ENCODE results near the gene SOX9. TPM values are rescaled to one million over a fixed set of nuclear protein-coding genes. Genes with fewer than 3 reads are reported as not detected.

SOX9 gene
- total RNA-seq = 10 to 100 TPM; 52.3 to 74.2 TPM

- intact Hi-C loops (cut with DNase I) = loop anchor here (5.0 kb wide), 1 partner anchor 307 kb away; no protein-coding TSS in a partner anchor
- TF ChIP-seq, protein P1, sequence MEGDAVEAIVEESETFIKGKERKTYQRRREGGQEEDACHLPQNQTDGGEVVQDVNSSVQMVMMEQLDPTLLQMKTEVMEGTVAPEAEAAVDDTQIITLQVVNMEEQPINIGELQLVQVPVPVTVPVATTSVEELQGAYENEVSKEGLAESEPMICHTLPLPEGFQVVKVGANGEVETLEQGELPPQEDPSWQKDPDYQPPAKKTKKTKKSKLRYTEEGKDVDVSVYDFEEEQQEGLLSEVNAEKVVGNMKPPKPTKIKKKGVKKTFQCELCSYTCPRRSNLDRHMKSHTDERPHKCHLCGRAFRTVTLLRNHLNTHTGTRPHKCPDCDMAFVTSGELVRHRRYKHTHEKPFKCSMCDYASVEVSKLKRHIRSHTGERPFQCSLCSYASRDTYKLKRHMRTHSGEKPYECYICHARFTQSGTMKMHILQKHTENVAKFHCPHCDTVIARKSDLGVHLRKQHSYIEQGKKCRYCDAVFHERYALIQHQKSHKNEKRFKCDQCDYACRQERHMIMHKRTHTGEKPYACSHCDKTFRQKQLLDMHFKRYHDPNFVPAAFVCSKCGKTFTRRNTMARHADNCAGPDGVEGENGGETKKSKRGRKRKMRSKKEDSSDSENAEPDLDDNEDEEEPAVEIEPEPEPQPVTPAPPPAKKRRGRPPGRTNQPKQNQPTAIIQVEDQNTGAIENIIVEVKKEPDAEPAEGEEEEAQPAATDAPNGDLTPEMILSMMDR (IDR thresholded peaks at IDR 0.05) = no peak
- H3K4me1 ChIP-seq = no peaks in the 10 kb centered on the region
- no peaks in the 10 kb centered on the region for H3K9me3 ChIP-seq
- peak within 1 kb of the TSS; percentile 84 for H3K27ac ChIP-seq
- peak within 1 kb of the TSS; percentile 74 to 93 for H3K9ac ChIP-seq (ENCODE audit: low read depth in 2 of 2, low read length in 2 of 2)
- peaks cover 26% of the 10 kb centered on the region for H3K27me3 ChIP-seq
- DNase-seq = peak; percentile 95
- H3K4me3 ChIP-seq = peak within 1 kb of the TSS; percentile 74
- H3K36me3 ChIP-seq = no peaks in the 10 kb centered on the region
Observed at GRCh38 chr17:72120642-72121163, at the start of gene SOX9. Gene SOX9, plus strand, starts transcription at chr17:72121020. Its CDS starts 372 bp downstream, at chr17:72121392.

DNA sequence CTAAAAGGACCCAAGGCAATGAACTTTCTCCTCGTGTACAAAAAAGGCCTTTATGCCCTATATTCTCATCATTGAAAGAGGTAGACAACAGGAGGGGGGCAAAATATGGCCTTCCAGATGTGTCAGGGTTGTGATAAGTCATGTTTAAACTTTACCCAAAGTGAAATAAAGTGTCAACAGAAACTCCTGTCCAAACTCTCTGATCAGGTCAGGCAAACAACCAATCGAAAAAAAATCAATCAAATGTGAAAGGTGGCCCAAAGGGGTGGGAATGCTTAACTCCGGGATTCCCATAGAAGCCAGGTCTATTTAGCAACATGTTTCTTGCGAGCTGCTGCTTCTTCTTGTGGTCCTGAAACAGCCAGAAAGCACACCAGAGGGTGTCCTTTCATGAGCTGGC, 49.5 kb upstream of the SOX9 start:
- DNase-seq = no peak
- Histone ChIP-seq H3K4me1 (no peaks in the 10 kb centered on the region), H3K27me3 (no peaks in the 10 kb centered on the region), H3K9ac (ENCODE audit: low read depth in 2 of 2, low read length in 2 of 2) (no peak overlapping the region), H3K4me3 (no peak overlapping the region), H3K9me3 (no peaks in the 10 kb centered on the region), H3K36me3 (no peaks in the 10 kb centered on the region), H3K27ac (no peak overlapping the region)
- TF ChIP-seq, protein P1 (IDR thresholded peaks at IDR 0.05) = no peak
- intact Hi-C loops (cut with DNase I) = no loop called here

GRCh38 chr17:72075995-72076677, 44.7 kb upstream of the SOX9 start:
- Histone ChIP-seq H3K27ac (no peak overlapping the region), H3K36me3 (no peaks in the 10 kb centered on the region), H3K9ac (ENCODE audit: low read depth in 2 of 2, low read length in 2 of 2) (no peak overlapping the region), H3K9me3 (no peaks in the 10 kb centered on the region), H3K27me3 (no peaks in the 10 kb centered on the region), H3K4me1 (no peaks in the 10 kb centered on the region), H3K4me3 (no peak overlapping the region)
- intact Hi-C loops (cut with DNase I) = no loop called here
- TF ChIP-seq, protein P1 (IDR thresholded peaks at IDR 0.05) = no peak
- DNase-seq = no peak

- no peak for DNase-seq
Observed at GRCh38 chr17:72076678-72077030, 44.2 kb upstream of the SOX9 start.

GRCh38 chr17:72077326-72077960, 43.4 kb upstream of the SOX9 start:
- Histone ChIP-seq H3K27ac (no peak overlapping the region), H3K9ac (ENCODE audit: low read depth in 2 of 2, low read length in 2 of 2) (no peak overlapping the region), H3K4me3 (no peak overlapping the region), H3K27me3 (no peaks in the 10 kb centered on the region), H3K9me3 (no peaks in the 10 kb centered on the region), H3K36me3 (no peaks in the 10 kb centered on the region), H3K4me1 (no peaks in the 10 kb centered on the region)
- intact Hi-C loops (cut with DNase I) = no loop called here
- TF ChIP-seq, protein P1 (IDR thresholded peaks at IDR 0.05) = no peak
- no peak for DNase-seq

More at GRCh38 chr17:72076678-72077030, 44.2 kb upstream of the SOX9 start:
- TF ChIP-seq, protein P1 (IDR thresholded peaks at IDR 0.05) = no peak
- no peaks in the 10 kb centered on the region for H3K9me3 ChIP-seq
- H3K27ac ChIP-seq = no peak overlapping the region
- H3K4me1 ChIP-seq = no peaks in the 10 kb centered on the region
- no peaks in the 10 kb centered on the region for H3K36me3 ChIP-seq
- no peaks in the 10 kb centered on the region for H3K27me3 ChIP-seq
- H3K4me3 ChIP-seq = no peak overlapping the region
- intact Hi-C loops (cut with DNase I) = no loop called here
- H3K9ac ChIP-seq (ENCODE audit: low read depth in 2 of 2, low read length in 2 of 2) = no peak overlapping the region

Measured in colonic mucosa (tissue), 4 donors.